HG03342 (cell line): Measurements from ENCODE around the gene CACNA1D.

Experiments
- ATAC-seq: cut with Tn5 transposase; IDR thresholded peaks from one replicate; pipeline ENCODE4 v1.9.1; 2021; ENCODE audit warnings: mild to moderate bottlenecking, moderate library complexity; ENCODE audit not compliant: unreplicated experiment

Gene CACNA1D

DNA sequence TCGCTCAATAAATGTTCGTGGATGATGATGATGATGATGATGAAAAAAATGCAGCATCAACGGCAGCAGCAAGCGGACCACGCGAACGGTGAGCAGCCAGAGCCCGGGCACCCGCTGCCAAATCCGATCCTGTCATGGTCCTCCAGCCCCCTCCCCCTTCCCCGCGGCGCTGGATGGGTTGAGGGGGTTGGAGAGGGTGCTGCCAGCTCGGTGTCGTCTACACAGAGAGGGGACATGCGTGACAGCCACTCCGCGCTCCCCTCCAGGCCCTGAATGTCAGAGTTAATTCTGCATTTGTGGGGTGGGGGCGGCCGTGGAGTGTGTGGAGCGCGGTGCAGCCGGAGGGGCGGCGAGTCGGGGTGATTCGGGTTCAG lies 722 bp downstream of the CACNA1D start:
- ATAC-seq, result no peak

DNA sequence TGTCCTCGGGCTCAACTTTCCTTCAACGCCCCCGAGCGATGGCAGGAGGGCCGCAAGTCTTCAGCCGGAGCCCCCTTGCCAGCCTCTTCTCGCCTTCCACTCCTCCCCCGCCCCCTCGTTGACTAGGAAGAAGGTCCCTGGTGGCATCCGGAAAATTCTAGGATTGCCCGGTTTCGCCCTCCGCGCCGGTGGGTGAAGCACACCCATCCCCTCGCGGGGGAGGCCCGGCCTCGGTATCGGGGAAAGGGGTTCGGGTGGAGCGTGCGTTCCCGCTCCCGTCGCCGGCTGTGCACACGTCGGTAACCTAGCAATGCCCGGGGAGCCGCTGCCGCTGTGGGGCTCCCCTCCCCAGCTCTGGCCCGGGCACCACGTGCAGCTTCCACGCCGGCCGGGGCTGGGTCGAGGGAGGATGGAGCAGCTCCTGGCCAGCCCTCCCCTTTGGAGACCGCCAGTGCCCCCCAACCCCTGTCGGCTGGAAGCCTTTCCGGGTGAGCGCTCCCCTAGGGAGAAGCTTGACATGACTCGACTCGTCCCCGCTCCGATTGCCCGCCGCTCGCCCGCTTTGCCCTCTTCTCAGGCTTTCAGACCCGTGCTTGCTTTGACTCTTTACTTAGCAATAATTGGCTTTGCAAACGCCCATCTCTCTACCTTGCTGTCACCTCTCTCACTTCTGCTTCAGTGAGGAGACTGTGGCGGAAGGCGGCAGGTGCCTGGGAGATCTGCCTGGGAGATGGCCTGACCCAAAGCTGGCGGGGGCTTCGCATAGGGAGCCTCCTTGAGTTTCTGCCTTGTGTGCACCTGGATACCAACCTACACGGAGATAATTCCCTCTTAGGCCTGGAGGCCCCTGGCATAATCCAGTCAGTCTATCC lies 1.3 kb downstream of the CACNA1D start:
- no peak for ATAC-seq

DNA sequence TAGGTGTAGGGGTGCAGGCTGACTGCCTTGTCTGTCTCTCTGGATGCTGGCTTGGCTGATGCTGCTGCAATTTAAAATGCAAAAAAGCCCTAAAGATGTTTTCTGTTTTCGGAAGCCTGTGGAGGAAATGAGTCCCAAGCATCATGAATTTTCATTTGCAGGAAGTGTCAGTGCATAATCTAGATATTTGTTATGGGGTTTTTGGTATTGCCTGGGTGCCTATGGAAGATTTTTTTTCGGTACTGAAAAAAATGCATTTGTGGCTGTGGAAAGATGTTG lies 1.9 kb downstream of the CACNA1D start:
- ATAC-seq, result no peak

- no peak for ATAC-seq
Observed at GRCh38 chr3:53496984-53497383, 2.6 kb downstream of the CACNA1D start.

DNA sequence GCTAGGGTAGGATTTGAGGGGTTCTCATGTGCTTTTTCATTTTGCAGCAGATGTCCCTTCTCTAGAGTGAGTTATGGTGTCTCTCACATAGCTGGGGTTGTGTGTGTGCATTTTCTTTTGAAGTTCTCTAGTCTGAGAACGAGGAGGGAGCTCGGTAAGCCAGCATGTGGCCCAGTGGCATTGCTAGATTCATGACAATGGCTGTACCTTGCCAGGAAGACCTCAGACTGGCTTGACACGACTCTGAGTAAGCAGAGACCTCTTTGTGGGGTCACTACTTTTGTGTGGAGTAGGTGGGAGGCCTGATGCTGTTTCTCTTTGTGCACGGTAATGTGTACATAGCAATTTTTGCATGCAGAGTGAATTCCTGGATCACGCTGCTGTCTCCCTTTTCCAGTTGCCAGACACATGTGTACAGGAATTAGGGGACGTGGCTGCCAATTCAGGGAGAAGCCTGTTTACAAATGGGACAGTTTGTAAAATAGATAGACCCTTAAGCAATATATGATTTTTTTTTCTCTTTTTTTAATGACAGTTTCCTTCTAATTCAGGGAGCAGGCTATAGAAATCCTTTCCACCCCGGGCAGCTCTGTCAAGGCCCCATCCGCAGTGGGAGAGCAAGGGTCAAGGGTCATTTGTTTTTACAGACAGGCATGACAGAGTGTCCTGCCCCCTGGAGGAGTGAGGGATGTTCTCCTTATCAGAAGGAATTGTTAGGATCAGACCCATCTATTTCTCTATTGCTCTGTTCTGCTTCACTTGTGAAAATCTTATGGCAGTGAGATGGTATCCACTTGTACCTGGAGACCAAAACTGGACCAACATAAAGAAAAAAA lies 4.6 kb downstream of the CACNA1D start:
- no peak for ATAC-seq

GRCh38 chr3:53500165-53500777 lies 5.9 kb downstream of the CACNA1D start:
- no peak for ATAC-seq

GRCh38 chr3:53501178-53501577 lies 6.8 kb downstream of the CACNA1D start:
- no peak for ATAC-seq

- no peak for ATAC-seq
Observed at GRCh38 chr3:53502737-53503136, 8.3 kb downstream of the CACNA1D start.

DNA sequence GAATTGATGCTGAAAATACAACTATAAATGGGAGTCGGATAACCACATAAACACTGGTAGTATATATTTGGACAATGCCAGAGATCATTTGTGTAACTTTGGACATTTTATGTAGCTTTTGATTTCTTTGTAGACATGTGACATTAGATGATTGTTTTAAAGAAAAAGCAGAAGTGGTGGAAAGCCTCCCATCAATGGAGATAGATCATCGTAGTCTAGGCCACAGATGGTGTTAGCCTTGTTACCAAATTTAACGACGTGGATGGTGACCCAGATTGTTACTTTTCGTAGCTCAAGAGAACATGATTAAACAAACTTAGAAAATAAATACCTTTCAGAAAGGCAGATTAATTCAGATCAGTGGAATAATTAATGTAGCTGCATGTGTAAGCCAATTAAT lies 8.8 kb downstream of the CACNA1D start:
- ATAC-seq, result no peak

- ATAC-seq, result no peak
Observed at GRCh38 chr3:53506110-53506762, 11.8 kb downstream of the CACNA1D start.

DNA sequence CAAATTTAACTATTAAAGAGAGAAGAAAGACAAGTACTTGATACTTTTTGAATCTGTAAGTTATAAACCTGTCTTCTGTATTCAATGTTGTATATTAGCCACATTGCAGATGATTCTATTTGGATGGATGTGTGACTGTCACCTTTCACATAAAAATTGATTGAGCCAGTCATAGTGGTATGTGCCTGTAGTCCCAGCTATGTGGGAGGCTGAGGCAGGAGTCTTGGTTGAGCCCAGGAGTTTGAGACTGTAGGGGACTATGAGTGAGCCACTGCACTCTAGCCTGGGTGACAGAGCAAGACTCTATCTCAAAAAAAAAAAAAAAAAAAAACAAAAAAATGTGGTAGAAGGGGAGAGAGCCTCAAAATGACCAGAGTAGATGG lies 12.3 kb downstream of the CACNA1D start:
- no peak for ATAC-seq

GRCh38 chr3:53509494-53509893 lies 15.1 kb downstream of the CACNA1D start:
- no peak for ATAC-seq

GRCh38 chr3:53510508-53510907 lies 16.1 kb downstream of the CACNA1D start:
- no peak for ATAC-seq

- ATAC-seq, result no peak
Observed at GRCh38 chr3:53511246-53511645, 16.8 kb downstream of the CACNA1D start.

DNA sequence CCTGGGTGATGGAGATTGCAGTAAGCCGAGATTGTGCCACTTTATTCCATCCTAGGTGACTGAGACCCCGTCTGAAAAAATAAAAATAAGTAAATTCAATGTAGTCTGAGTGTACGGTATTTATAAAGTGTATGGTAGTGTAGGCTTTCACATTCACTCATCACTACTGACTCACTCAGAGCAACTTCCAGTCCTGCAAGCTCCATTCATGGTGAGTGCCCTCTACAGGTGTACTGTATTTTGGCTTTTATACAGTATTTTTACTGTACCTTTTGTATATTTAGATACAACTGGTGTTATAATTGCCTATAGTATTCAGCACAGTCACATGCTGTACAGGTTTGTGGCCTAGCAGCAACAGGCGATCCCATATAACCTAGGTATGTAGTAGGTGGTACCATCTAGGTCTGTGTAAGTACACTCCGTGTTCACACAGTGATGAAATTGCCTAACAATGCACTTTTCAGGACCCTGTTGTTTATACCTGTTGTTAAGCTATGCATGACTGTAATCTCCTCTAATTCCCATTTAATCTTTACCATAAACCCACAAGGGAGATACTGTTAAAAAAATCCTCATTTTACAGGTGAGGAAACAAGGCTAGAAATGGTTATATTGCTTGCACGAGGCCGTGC lies 19.3 kb downstream of the CACNA1D start:
- no peak for ATAC-seq

- ATAC-seq, result no peak
Observed at GRCh38 chr3:53516339-53516738, 21.9 kb downstream of the CACNA1D start.

DNA sequence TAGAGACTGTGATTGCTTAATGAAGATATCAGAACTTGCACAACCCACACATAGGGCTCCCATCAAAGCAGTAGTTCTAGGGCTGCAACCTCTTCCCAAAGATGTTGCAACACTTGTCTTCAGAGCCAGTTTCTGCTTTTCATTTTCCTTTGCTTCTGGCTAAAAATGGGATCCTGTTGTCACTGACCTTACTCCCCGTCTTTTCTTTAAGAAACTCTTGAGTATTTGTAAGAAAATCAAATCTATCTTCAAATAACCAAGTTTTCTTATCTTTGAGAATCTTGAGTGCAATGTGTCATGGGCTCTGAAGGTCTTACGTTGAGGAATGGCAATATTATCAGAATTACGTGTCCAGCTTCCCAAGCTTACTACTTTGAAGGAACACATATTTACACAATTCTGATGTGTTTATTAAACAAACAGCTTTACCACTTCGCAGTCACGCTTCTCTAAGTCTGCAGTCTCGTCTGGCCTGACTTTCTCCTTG lies 24.1 kb downstream of the CACNA1D start:
- ATAC-seq, result no peak

GRCh38 chr3:53519065-53519709 lies 24.8 kb downstream of the CACNA1D start:
- no peak for ATAC-seq

DNA sequence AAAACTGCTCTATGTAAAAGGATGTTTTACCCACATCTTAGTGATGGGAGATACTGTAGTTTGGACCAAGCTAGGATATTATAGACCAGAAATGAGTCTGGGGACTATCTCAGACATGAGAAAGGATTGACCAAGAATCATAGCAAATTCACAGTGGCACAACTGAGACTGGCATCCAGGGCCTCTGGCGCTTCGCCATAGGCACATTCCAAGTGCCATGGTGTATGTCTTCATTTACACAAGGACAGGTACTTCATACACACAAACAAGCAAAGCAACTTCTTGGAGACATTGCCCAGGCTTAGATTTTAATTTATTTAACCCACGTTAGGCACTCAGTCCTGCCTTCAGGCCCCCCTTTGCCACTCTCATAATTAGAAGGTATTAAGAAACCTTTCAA lies 28.9 kb downstream of the CACNA1D start:
- ATAC-seq, result no peak

DNA sequence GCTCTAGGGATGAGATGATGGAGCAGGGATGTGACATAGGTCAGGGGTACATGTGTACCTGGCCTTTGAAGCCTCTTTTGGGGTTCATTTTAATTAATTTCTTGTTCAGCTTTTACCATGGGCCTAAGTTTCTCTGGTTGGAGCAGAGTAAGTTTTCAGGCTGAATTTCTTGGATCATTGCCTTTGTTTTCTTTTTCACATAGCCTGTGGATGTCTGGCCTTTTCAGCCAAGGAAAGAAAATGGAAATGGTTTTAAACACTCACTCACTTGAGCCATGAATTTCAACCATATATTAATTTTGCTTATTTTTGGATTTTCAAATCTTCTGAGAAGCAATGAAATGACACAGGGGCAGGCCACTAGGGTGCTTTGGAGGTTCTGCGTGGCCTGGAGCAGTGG lies 30.2 kb downstream of the CACNA1D start:
- no peak for ATAC-seq
